ENCODE data around the gene TMEM229A.

GRCh38 chr7:124033095-124033806, 384 bp upstream of the TMEM229A start:
- TF ChIP-seq CTCF (optimal IDR thresholded peaks at IDR 0.05 in 1 of 3, IDR thresholded peaks at IDR 0.05 in 1 of 3, conservative IDR thresholded peaks at IDR 0.05 in 1 of 3; ENCODE audit: extremely low read depth in 1 of 3, insufficient read depth in 2 of 3, low read length in 3 of 3) (no peak), EZH2 (IDR thresholded peaks at IDR 0.05; ENCODE audit: low read length) (peak; percentile 97)
